ENCODE results near the gene RTF2.

Gene RTF2

DNA sequence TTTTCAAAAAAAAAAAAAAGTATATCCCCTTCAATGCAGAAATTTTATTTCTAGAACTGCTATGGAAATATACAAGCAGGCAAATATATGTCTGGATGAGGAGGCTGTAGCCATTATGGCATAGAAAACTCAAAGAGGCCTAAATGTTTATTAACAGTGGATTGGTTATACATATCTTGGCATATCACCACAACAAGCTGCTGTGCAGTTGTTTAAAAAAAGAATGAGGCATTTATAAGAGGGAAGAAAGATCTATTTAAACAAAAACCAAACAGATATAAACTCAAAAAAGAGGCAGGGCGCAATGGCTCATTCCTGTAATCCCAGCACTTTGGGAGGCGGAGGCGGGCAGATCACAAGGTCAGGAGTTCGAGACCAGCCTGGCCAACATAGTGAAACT lies 30.1 kb upstream of the RTF2 start:
- no peak for DNase-seq (ENCODE audit: low read depth)

DNA sequence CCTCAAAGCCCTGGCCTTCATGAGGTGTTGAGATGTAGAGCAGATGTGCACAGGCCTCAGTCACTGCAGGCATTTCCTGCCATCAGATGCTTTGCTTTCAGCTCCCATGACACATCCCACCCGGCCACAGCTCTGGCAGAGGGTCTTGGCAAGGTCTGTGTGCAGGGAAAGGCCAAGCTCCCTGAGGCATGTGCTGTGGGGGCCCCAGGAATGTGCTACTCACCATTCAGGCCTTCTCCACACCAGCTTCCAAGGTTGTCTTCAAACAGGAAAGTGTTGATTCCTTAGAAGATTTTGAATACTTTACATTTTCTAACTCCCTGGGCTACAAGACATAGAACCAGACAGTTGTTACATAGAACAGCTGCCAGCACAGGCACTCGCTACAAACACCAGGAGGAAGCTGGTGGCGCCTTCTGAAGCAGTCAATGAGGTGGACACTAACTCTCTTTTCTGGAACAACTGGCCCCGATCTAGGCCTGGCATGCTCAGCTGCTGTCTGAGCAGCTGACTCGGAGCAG lies 28.6 kb upstream of the RTF2 start:
- DNase-seq (ENCODE audit: low read depth): no peak

DNA sequence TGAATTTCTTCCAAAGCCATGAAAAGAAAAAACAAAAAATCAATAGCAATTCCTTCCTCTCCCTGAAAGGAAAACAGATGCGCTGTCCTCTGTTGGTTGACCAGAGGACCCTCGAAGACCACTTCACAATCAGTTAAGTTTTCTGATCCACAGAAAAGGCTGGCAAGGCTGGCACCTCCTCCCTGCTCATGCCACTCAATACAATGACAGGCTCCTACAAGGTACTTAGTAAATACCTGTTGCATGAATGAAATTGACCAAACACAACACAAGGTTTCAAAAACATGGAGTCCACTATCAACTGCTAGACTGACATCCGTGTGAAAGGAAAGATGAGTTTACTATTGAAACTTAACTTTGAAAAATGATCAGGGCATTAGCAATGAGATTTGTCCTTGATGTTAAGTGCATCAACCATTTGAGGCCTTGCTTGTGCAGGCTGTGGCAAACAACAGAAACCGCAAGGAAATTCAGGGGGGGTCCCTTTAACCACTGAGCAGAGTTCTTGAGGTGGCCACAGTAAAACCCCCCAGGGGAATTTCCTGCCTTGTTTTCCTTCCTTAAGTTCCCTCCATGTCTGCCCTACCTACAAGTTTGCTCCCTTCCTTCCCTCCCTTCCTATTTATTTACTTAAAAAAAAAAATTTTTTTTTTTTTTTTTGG lies 27.9 kb upstream of the RTF2 start:
- peak; percentile 21 for DNase-seq (ENCODE audit: low read depth)

DNA sequence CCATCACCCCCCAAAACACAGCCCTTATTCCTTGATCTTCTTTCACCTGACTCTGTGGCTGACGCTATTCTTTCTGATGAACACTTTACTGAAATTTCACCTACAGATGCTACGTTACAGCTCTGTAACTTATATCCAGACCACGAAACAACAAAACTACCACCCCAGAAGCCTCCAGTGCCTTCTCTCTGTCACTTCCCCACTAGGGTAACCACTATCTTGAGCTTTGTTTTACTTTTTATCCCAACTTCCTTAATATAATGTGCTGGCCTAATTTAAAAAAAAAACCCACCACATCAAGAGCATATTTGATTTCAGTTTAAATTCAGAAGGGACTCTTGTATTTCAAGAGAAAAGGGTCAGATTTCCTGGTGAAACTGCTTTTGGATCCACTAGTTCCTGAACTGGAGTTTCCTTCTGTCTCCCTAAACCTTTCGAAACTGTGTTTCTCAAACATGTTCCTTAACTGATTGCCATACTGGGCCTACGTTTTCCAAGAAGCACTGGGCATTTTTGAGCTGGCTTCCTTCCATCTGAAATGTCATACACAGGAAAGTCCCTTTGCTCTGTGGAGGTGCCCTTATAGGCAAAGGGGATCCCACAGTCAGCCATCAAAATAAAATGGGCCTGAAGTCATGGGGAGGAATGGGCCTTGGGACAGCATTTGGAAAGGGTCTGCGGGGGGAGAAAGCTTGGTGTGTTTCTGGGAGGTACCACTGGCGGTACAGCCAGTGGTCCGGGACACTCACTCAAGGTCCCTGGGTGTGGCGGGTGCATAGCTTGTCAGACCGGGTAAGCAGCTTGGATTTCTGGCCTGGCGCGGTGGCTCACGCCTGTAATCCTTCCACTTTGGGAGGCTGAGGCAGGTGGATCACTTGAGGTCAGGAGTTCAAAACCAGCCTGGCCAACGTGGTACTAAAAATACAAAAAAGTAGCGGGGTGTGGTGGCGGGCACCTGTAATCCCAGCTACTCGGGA lies 25.8 kb upstream of the RTF2 start:
- no peak for DNase-seq (ENCODE audit: low read depth)

DNA sequence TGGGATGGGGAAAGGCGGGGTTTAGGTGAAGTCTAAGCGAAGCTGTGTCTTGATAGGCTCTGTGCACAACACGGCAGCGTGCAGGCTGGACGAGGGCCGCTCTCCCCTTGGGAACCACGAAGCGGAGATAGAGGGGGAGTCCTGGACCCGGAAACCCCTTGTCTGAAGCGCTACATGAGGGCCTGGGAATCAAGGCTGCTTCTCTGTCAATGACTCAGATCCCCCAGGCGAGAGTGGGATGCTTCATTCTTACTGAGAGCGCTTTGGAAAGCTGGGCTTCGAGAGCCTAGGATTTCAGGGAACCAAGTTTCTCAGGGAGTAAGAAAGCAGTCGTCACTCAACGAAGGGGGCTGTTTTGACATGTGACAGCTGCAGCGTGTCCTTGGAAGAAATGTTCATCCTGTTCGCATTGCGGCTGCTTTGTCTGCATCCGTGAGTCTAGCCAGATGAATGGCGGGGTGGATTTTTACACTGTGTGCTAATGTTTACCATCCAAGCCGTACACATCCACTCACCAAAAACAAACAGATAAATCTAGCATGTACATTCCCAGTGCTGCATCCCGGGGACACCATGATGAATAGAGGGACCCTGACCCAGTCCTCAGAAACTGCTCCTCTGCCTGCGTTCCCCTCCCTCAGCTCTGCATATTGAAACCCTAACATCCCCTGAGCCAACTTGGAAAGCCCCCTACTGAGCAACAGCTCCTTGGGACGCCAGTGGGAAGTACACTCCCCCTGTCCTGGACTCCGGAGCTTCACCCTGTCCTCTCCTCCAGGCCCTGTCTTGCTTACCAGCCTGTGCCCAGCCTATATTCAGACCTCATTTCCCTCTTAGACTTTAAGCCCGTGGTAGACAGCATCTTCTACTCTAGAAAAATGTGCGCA lies 24.5 kb upstream of the RTF2 start:
- DNase-seq (ENCODE audit: low read depth): no peak

DNA sequence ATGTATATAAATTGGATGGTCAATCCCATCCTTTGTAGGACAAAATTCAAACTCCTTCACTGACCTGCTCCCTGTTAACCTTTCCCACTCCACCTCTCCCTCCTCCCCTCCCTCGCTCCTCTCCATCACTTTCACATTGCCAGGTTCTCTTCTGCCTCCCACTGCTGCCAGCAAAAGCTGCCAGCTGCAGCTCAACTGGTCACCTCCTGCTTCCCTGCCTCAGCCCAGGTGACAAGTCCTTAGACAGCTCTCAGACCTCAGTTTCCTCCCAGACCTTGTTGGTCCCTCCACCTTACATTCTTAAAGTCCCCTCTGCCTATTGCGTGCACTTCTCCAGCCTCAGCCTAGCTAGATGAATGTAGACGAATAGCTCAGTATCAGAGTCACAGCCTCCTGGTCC lies 23.3 kb upstream of the RTF2 start:
- DNase-seq (ENCODE audit: low read depth): no peak

DNA sequence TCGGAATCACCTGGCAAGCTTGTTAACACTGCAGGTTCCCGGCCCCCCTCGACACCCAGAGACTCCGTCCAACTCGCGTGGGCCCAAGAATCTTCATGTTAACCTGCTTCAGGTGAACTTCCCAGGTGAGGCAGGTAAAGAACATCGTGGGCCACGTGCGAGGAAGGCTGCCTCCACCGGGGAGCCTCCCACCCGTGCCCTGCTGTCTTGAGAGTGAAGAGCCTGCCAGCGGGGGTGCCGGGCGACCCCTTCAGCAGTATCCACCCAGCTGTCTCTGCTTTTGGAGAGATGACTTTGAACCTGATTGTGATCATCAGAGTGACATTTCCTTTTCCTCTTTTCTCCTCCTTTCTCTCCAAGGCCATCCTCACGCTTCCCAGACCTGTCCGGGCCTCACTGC lies 22.9 kb upstream of the RTF2 start:
- no peak for DNase-seq (ENCODE audit: low read depth)

DNA sequence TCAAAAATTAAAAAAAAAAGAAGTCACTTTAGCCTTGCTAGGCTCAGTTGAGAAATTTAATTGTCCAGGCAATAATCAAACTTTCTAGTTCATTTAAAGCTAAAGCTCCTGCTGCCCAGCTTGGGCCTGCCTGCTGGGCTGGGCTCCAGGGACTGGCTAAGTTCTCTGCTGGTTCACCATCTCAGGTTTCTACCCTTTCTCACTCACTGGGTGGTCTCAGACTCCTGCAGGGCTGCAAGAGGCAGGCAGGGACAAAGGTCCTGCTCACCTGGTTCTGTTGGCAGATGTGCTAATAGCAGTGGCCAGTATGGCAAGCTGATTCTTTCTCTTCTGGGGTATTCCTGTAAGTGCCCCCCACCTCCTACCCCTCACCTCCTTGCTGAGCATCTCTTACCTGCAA lies 21.2 kb upstream of the RTF2 start:
- DNase-seq (ENCODE audit: low read depth): no peak

DNA sequence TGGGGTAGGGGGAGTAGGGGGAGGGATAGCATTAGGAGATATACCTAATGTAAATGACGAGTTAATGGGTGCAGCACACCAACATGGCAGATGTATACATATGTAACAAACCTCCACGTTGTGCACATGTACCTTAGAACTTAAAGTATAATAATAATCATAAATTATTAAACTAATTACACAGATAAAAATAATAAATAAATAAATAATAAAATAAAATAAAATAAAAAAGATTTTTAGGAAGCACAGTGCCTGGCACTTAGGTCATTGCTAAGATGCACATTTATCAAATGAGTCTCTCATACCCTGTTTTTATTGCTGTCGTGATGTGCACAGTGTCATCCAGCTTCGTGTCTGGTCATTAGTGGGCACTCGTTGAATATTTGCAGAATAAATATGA lies 19.0 kb upstream of the RTF2 start:
- DNase-seq (ENCODE audit: low read depth): no peak

DNA sequence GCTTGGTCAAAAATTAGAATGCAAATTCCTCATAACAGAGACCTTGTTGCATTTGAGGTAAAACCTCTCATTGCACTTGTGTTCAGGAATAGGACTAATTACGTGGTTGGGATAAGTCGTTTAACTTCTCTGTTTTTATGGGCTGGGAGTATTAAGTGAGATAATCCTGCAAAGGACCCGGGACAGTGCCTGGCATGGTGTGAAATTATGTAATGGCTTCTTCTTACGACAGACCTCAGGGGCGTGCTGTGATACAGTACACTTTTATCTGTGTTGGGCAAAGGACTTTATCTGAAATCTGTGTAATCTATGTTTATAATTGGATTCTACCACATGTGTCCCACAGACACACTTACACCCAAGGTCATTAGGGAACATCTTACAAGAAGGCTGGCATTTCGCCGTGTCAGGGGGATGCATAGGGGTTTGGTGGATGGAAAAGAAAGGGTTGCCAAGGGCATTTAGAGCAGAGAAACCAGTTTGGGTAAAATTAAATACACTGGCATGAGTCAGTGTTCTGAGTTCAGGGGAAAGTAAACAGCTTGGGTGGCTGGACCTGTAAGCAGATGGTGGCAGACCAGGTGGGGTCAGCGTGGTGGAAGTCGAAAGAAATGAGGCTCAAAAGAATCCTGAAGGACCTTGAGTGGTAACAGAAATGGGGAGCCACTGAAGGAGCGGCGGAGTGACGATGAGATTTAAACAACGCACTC lies 17.2 kb upstream of the RTF2 start:
- DNase-seq (ENCODE audit: low read depth): no peak

DNA sequence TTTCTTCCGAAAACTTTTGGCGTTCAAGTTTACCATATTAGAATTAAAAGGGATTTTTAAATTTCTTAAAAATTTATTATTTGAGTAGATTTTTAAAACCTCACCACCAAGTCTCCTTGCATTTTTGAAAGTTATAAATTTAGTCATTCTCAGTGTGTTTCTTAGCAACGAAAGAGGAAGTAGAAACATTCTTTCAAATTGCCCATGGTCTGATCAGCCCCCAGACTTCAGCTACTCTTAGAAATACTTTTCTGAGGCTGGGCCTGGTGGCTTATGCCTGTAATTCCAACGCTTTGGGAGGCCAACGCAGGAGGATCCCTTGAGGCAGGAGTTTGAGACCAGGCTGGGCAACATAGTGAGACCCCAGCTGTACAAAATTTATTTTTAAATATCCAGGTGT lies 15.1 kb upstream of the RTF2 start:
- no peak for DNase-seq (ENCODE audit: low read depth)

DNA sequence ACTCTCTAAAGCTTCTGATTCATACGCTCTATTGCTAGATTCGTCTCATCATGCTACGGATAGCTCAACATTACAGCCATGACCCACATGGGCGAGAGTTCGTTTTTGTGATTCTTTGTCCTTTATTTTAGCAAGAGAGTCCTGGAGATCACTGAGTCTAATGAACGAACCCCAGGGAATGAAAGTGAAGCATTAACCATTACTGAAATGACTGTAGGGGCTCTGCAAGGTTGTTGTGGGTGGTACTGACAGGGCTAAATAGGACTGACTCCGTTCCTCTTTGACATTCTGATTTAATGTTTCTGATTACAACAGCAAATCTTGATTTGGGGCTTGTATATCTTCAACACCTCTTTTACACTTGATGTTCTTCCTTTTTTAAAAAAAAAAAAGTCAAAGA lies 13.7 kb upstream of the RTF2 start:
- no peak for DNase-seq (ENCODE audit: low read depth)

DNA sequence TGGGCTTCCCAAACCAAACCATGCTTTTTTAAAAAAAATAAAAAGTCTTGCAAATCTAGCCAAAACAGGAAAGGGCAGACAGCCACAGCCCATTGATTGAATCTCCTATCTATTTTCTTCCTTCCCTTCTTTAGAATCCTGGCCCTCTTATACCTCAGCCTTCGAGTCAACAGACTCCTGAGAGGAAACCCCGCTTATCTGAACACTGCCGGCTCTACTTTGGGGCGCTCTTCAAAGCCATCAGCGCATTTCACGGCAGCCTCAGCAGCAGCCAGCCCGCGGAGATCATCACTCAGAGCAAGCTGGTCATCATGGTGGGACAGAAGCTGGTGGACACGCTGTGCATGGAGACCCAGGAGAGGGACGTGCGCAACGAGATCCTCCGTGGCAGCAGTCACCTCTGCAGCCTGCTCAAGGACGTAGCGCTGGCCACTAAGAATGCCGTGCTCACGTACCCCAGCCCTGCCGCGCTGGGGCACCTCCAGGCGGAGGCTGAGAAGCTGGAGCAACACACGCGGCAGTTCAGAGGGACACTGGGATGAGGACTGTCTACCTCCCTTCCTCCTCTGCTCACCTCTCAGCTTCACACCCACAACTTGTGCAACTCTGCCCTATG lies 10.1 kb upstream of the RTF2 start:
- no peak for DNase-seq (ENCODE audit: low read depth)

DNA sequence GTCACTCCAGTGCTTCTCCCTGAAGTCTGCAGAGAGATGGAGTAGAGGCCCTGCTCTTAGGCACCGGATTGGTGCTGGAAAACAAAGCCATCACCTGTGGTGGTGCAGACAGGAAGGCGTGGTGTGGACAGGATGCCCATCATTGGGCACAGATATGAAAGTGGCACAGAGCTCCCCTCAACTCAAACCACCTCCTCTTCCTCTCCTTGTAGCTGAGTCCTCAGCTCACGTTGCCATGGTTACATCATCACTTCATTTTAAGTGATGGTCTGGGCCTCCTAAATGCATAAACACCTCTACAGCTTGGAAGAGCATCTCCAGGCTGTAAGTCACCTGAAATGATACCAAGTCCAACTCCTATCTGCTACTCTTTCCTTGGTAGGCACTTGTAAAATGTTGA lies 8.0 kb upstream of the RTF2 start:
- DNase-seq (ENCODE audit: low read depth): no peak

DNA sequence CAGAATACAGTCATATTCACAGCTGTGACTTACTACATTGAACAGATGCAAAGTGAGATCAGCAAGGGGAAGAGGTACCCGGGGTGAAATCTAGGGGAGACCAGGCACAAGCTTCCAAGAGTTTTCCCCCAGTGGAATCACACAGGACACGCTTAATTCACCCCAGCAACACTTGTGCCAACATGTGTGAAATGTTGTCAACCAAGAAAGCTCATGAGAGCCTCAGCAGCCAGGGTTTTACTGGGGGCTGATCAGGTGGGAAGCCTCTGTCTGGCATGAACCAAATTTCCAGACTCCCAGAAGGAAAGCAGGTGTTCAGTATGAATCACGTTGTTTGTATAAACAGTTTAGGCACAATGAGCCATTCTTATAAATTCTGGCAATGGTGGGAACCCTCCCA lies 6.9 kb upstream of the RTF2 start:
- no peak for DNase-seq (ENCODE audit: low read depth)

DNA sequence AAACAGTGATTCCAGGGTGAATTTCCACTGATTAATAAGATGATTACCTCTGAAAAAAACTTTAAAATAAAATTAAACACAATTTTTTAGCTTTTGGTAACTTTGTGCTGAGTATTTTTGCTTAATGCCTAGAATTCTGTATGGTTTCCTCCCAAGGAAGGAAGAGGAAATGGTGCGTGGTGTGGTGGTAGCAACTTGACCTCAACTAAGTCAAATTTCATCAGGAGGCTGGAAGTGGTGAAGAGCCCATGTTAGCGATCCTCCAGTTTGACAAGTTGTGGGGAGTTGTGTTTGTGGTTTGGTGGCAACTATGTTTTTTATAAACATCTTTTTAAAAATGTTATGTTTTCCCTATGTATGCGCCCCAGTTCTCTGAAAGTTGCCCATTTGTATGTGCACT lies 5.0 kb upstream of the RTF2 start:
- DNase-seq (ENCODE audit: low read depth): no peak

DNA sequence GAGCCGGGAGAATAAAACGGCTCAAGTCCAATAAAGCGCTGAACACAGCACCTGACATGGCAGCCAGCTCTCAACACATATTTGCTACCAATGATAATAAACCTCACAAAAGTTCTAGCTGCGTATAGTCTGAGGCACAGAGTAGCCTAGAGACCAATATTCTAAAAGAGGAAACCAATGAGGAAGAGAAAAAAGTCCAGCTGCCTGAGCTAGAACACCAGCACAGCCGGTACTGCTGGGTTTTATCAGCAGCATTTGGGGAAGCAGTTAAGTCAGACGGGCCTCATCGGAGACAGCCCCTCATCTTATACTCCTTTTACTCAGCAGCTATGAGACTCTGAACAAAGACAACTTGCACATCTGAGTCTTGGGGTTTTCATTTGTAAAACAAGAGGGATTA lies 2.4 kb upstream of the RTF2 start:
- no peak for DNase-seq (ENCODE audit: low read depth)

DNA sequence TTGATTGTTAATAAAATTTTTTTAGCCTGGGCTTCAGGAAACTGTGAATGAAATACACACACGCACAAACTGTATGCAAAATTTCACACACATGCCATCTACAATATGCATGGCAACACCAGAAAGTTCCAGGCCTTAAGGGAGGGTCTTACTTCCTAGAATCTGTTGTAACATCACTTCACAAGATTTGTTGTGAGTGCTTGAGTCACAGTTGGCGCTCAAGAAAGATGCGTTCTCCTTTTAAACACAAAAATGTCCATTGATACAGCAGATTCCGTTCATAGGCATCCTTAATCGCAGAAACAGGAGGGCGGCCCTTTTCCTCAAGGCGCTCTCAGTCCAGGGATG lies 485 bp upstream of the RTF2 start:
- no peak for DNase-seq (ENCODE audit: low read depth)

DNA sequence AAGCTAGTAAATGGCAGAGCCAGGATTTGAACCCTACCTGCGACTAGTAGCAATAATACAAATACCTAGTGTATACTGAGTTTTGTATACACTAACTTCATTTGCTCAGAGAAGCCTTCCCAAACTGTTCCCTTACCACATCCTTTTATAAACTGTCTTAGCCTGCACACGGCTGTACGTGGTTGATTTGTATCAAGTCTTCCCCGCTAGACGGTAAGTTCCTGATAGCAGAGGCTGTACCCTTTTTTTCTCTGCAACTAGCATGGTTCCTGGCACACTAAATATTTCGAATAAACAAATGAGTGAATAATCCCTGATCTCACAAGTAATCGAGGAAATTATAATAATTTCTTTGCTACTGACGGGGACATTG lies 636 bp downstream of the RTF2 start:
- DNase-seq (ENCODE audit: low read depth): no peak

DNA sequence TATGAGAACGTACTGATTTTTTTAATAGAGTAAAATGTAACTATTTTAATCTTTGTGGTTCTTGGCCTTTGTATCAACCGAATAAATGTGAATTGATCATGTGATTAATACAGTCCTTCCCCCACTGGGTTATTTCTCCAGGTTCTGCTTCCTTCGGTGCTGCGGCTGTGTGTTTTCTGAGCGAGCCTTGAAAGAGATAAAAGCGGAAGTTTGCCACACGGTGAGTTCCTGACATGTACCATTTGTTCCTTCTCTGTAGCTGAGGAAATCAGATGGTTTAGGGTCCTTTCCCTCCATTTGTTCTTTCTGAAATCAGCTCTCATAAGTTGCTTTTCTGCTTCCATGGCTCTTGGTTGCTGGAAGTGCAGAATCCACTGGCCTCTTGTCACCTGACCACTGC lies 15.5 kb downstream of the RTF2 start:
- DNase-seq (ENCODE audit: low read depth): no peak

DNA sequence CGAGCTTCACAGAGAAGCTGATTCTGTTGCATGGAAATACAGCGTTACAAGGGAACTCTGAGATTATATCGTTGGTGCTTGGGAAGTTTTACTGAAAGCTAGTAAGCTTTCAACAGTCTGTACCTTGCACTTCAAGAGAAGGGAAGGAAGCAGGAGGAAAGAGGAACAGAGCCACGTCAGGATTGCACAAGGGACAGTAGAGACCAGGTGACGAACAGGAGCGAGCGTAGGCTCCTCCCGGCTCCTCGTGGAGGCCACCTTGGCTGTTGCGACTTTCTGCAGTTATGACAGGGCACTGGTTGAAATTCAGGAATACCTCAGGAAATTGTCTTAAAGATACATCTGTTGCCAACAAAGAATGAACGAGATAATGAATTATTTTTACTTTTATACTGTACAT lies 18.8 kb downstream of the RTF2 start:
- no peak for DNase-seq (ENCODE audit: low read depth)

DNA sequence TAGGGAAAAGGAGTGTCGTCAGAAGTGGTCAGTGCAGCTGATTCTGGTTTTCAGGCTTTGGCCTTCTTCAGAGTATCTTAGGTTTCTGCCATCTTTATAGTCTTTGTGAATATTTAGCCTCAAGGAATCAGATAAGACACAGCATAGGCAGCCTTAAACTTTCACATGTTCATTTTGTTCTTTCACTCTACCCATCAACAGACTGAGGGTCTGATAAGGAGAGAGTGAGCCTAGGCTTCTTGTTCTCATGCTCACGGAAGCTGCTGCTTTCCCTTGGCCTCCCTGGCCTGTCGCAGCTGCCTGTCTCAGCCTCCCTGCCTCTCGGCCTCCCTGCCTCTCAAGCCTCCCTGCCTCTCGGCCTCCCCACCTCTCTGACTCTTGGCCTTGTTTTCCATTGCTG lies 20.1 kb downstream of the RTF2 start:
- no peak for DNase-seq (ENCODE audit: low read depth)

Data from stimulated activated CD8-positive, alpha-beta memory T cell treated with anti-CD3 and anti-CD28 coated beads, Interleukin-7, amount 100 ng/mL, for 24 hours (primary cell).